CD14-positive monocyte (primary cell): Measurements from ENCODE around the gene COPE. TPM values are rescaled to one million over a fixed set of nuclear protein-coding genes. Genes with fewer than 3 reads are reported as not detected.

ENCODE experiments used
- DNase-seq, 3 donors: peaks; one replicate each; pipeline ENCODE4 v3.0.0-alpha.2; 2011 to 2022
- H2AFZ ChIP-seq: 2 replicates; pipeline ENCODE4 v1.6.0; 2012; ENCODE audit warnings: mild to moderate bottlenecking, low read depth, low read length, inconsistent platforms; ENCODE audit not compliant: insufficient read depth, poor library complexity, severe bottlenecking
- H3K27ac ChIP-seq, 2 donors: 1 replicate in 1 of 2; 2 replicates in 1 of 2; pipeline ENCODE4 v1.5.1; 2012 to 2013; ENCODE audit warnings: low read length in 2 of 2, control low read depth in 1 of 2, inconsistent platforms in 1 of 2, low read depth in 1 of 2, mild to moderate bottlenecking in 1 of 2
- H3K27me3 ChIP-seq, 2 donors: one replicate each; pipeline versions ENCODE4 v1.6.0 to v1.6.1; 2011 to 2013; ENCODE audit warnings: low read length in 2 of 2; ENCODE audit not compliant: control insufficient read depth in 2 of 2, insufficient read depth in 2 of 2
- H3K36me3 ChIP-seq, 2 donors: replicated peaks in 1 of 2; 1 replicate in 1 of 2; 2 replicates in 1 of 2; pipeline versions ENCODE4 v1.5.1 to v1.6.1; 2012 to 2013; ENCODE audit warnings: low read length in 2 of 2, control low read depth in 1 of 2, inconsistent platforms in 1 of 2, mild to moderate bottlenecking in 1 of 2; ENCODE audit not compliant: insufficient read depth in 2 of 2, control insufficient read depth in 1 of 2
- H3K4me1 ChIP-seq, 2 donors: 1 replicate in 1 of 2; 2 replicates in 1 of 2; pipeline versions ENCODE4 v1.5.1 to v1.6.1; 2012 to 2013; ENCODE audit warnings: low read length in 2 of 2, control low read depth in 1 of 2, inconsistent platforms in 1 of 2, mild to moderate bottlenecking in 1 of 2, moderate library complexity in 1 of 2; ENCODE audit not compliant: insufficient read depth in 2 of 2, control insufficient read depth in 1 of 2
- H3K4me2 ChIP-seq: replicated peaks from 2 replicates; pipeline ENCODE3; 2012; ENCODE audit warnings: low read length, moderate library complexity, mild to moderate bottlenecking; ENCODE audit not compliant: poor library complexity, severe bottlenecking; ENCODE audit errors: extremely low read depth
- H3K4me3 ChIP-seq, 3 experiments: fragments of 200-600 bp in 1 of 3; sonication (generic) in 1 of 3; replicated peaks in 1 of 3; 1 replicate in 2 of 3; 2 replicates in 1 of 3; pipeline ENCODE4 v1.5.1; 2011 to 2013; ENCODE audit warnings: low read length in 3 of 3, mild to moderate bottlenecking in 3 of 3, control low read depth in 2 of 3, low read depth in 2 of 3, inconsistent platforms in 1 of 3, moderate library complexity in 1 of 3
- H3K79me2 ChIP-seq: 2 replicates; pipeline ENCODE4 v1.6.0; 2012; ENCODE audit warnings: mild to moderate bottlenecking, control low read depth, inconsistent platforms, low read length, moderate library complexity; ENCODE audit not compliant: insufficient read depth
- H3K9ac ChIP-seq: 2 replicates; pipeline ENCODE4 v1.6.0; 2017; ENCODE audit warnings: low read length, mild to moderate bottlenecking; ENCODE audit not compliant: insufficient read depth, poor library complexity, severe bottlenecking
- H3K9me3 ChIP-seq, 2 donors: replicated peaks in 1 of 2; 1 replicate in 1 of 2; 2 replicates in 1 of 2; pipeline versions ENCODE4 v1.5.1 to v1.6.1; 2012 to 2013; ENCODE audit warnings: low read length in 2 of 2, control low read depth in 1 of 2; ENCODE audit not compliant: control insufficient read depth in 1 of 2, insufficient read depth in 1 of 2
- H4K20me1 ChIP-seq: 2 replicates; pipeline ENCODE4 v1.6.0; 2012; ENCODE audit warnings: mild to moderate bottlenecking, low read length, control low read depth, moderate library complexity; ENCODE audit not compliant: insufficient read depth
- H3K27ac Mint-ChIP-seq, 7 donors: one replicate each; pipeline ENCODE4 v1.8.0; 2020; ENCODE audit warnings: mild to moderate bottlenecking in 7 of 7, mixed read lengths in 7 of 7, moderate library complexity in 6 of 7, inconsistent platforms in 2 of 7
- H3K27me3 Mint-ChIP-seq, 3 donors: one replicate each; pipeline ENCODE4 v1.8.0; 2021 to 2022; ENCODE audit warnings: low read depth in 3 of 3, mild to moderate bottlenecking in 3 of 3, mixed read lengths in 3 of 3, moderate library complexity in 3 of 3, inconsistent platforms in 1 of 3
- H3K36me3 Mint-ChIP-seq, 2 donors: one replicate each; pipeline ENCODE4 v1.8.0; 2020; ENCODE audit warnings: mixed read lengths in 2 of 2, inconsistent platforms in 1 of 2, mild to moderate bottlenecking in 1 of 2
- H3K4me1 Mint-ChIP-seq: one replicate; pipeline ENCODE4 v1.8.0; 2020; ENCODE audit warnings: mild to moderate bottlenecking, mixed read lengths
- H3K4me3 Mint-ChIP-seq, 2 donors: one replicate each; pipeline ENCODE4 v1.8.0; 2020; ENCODE audit warnings: mild to moderate bottlenecking in 2 of 2, mixed read lengths in 2 of 2, moderate library complexity in 1 of 2
- H3K9me3 Mint-ChIP-seq, 7 donors: one replicate each; pipeline ENCODE4 v1.8.0; 2020 to 2022; ENCODE audit warnings: mixed read lengths in 7 of 7, mild to moderate bottlenecking in 6 of 7, moderate library complexity in 6 of 7, inconsistent platforms in 2 of 7
- CTCF ChIP-seq: fragments of 200-600 bp; IDR thresholded peaks from one replicate; pipeline ENCODE4 v1.8.0; 2022; ENCODE audit warnings: antibody characterized with exemption, mild to moderate bottlenecking
- WGBS: methylation state at CpG from one replicate; pipeline ENCODE4 v1.1.5; 2013; ENCODE audit warnings: missing lambda C conversion rate; ENCODE audit not compliant: insufficient coverage; 5-methylcytosine and 5-hydroxymethylcytosine counted together
- intact Hi-C, 2 donors: fragments of 100-400 bp; cut with micrococcal nuclease; formaldehyde crosslinking; loops; one replicate each; pipeline versions ENCODE4 v1.15.0 to v1.15.1; 2023
- polyA plus RNA-seq, 3 donors: library from polyadenylated mRNA; depleted of rRNA in 1 of 3; unstranded in 2 of 3; stranded (reverse) in 1 of 3; fragments of 300-500 nt in 2 of 3; fragments of >200 nt in 1 of 3; fragmentation: Illumina TruSeq in 2 of 3; gene quantifications; 1 replicate in 2 of 3; 2 replicates in 1 of 3; pipeline ENCODE4 v1.2.3, GENCODE V29; 2012 to 2021

The COPE gene
- polyA plus RNA-seq, 3 donors = 331 to 345 (median 345) TPM

DNA sequence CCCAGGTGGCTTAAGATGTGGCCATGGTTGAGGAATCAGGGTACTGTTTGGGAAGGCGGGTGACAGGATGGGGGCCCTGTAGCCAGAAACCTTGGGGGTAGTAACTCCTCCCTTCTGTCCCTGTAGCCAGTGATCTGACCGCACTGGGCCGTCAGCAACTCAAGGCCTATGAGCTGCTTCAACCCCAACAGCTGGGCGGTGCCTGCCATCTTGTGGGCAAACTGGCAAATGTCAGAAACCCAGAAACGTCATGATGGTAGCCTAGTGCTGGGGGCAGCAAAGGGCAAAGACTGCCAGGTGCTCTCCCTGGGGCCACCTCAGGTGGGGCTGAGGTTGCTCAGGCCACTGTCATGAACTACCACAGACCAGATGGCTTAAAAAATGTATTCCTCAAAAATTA is 3.5 kb downstream of the COPE start:
- Mint-ChIP-seq H3K4me1 (peaks cover 24% of the 10 kb centered on the region), H3K27me3 (peaks cover 0 to 2% (median 0%) of the 10 kb centered on the region in 3 donors), H3K4me3 (no peak overlapping the region), H3K9me3 (peaks cover 0 to 2% (median 0%) of the 10 kb centered on the region in 7 donors), H3K27ac (peak overlapping the region in 3 of 7 donors; percentile 46 to 80 (median 53)), H3K36me3 (peaks cover 24 to 68% of the 10 kb centered on the region in 2 donors)
- Histone ChIP-seq H3K36me3 (peaks cover 34 to 49% of the 10 kb centered on the region in 2 donors), H3K4me1 (peaks cover 21 to 24% of the 10 kb centered on the region in 2 donors), H3K4me2 (no peak overlapping the region), H3K79me2 (peaks cover 90% of the 10 kb centered on the region), H4K20me1 (peaks cover 55% of the 10 kb centered on the region), H3K9me3 (no peaks in the 10 kb centered on the region), H3K9ac (no peak overlapping the region), H3K4me3 (no peak overlapping the region), H3K27me3 (no peaks in the 10 kb centered on the region), H3K27ac (peak overlapping the region in 1 of 2 donors; percentile 56), H2AFZ (no peak overlapping the region)
- intact Hi-C loops = loop anchor here in 1 of 2 donors (5.0 kb wide), 2 partner anchors 393 to 1498 kb away; partner anchors contain the start of gene ELL
- DNase-seq = peak; percentile 15 to 31 (median 21)
- peak; percentile 38 for TF ChIP-seq CTCF
- 49% methylated on average over 3 of the region's 5 CpGs for WGBS

GRCh38 chr19:18913466-18913865 is 5.7 kb downstream of the COPE start:
- peaks cover 12% of the 10 kb centered on the region for H3K4me1 Mint-ChIP-seq
- no peak for DNase-seq
- H3K27me3 ChIP-seq = no peaks in the 10 kb centered on the region
- no peak overlapping the region for H3K4me3 Mint-ChIP-seq
- H3K4me1 ChIP-seq = peaks cover 8 to 13% of the 10 kb centered on the region in 2 donors
- no peak overlapping the region for H3K4me2 ChIP-seq
- peak overlapping the region in 2 of 7 donors; percentile 15 to 75 for H3K27ac Mint-ChIP-seq
- no peak overlapping the region for H3K9ac ChIP-seq
- peaks cover 62% of the 10 kb centered on the region for H4K20me1 ChIP-seq
- peaks cover 0 to 2% (median 0%) of the 10 kb centered on the region in 7 donors for H3K9me3 Mint-ChIP-seq
- peaks cover 0 to 2% (median 0%) of the 10 kb centered on the region in 3 donors for H3K27me3 Mint-ChIP-seq
- 100% methylated on average over 5 of the region's 5 CpGs for WGBS
- TF ChIP-seq CTCF = no peak
- intact Hi-C loops = no loop called here
- H3K27ac ChIP-seq = no peak overlapping the region
- H3K4me3 ChIP-seq = no peak overlapping the region
- H3K36me3 Mint-ChIP-seq = peaks cover 28 to 88% of the 10 kb centered on the region in 2 donors
- peaks cover 74% of the 10 kb centered on the region for H3K79me2 ChIP-seq
- H2AFZ ChIP-seq = no peak overlapping the region
- H3K9me3 ChIP-seq = no peaks in the 10 kb centered on the region
- peaks cover 52 to 69% of the 10 kb centered on the region in 2 donors for H3K36me3 ChIP-seq
